HG03469 (cell line): Measurements from ENCODE around the gene ADAM22.

Source experiments
- ATAC-seq: cut with Tn5 transposase; IDR thresholded peaks from one replicate; pipeline ENCODE4 v1.9.1; 2021; ENCODE audit warnings: mild to moderate bottlenecking, moderate library complexity, moderate number of reproducible peaks; ENCODE audit not compliant: unreplicated experiment

ADAM22 gene

DNA sequence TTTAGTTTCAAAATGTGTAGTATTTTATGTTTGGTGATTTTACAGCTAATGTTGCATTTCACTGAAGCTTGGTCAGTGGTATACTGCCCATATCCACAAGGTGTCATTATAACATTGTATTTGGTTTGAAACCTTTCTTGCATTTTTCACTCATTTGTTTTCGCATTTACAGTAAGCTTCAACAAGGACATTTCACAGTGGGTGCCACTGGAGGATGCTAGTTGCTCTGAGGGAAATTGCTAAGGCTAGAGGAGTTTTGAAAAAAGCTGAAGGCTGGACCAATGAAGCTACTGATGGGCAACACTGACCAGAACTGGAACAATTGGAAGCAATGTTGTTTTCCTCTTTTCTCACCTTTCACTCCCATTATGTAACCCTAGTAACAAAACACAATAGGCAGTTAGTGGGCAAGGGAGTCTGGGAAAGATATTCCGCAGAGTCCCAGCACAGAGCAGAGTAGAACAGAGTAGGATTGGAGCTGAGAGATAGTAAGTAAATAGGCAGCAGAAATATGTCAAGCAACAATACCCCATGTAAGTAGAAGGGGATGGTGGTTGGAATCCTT, 309.4 kb downstream of the ADAM22 start:
- ATAC-seq = peak; percentile 75

DNA sequence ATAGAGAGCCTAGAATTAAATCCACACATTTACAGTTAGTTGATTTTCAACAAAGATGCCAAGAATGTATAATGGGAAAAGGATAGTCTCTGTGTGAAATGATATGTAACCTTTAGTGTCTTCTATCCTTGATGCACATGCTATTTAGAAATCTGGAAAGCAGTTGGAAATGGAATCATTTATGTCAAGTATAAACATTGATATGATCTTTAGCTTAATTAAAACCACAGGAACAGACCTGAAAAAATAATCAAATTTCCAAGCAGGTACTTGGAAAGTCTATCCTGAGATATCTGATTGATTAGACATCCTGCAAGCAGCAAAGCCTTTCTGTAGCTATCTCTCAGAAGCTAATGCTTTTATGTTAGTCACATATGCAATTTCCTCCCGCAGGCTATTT, 310.2 kb downstream of the ADAM22 start:
- no peak for ATAC-seq
